IPS-11a (cell line): ENCODE results near the gene GMPPB.
"Not testable (repeated sequence)": the region's sequence is repeated elsewhere in the genome, so short reads cannot be mapped to it uniquely, and the experiment has no call there.

ENCODE experiments used
- H3K4me3 ChIP-seq: one replicate; pipeline ENCODE4 v1.5.1; 2013; ENCODE audit warnings: low read depth, low read length, control low read depth

GMPPB gene

GRCh38 chr3:49694409-49695070, 29.2 kb downstream of the GMPPB start:
- H3K4me3 ChIP-seq: not testable (repeated sequence)

DNA sequence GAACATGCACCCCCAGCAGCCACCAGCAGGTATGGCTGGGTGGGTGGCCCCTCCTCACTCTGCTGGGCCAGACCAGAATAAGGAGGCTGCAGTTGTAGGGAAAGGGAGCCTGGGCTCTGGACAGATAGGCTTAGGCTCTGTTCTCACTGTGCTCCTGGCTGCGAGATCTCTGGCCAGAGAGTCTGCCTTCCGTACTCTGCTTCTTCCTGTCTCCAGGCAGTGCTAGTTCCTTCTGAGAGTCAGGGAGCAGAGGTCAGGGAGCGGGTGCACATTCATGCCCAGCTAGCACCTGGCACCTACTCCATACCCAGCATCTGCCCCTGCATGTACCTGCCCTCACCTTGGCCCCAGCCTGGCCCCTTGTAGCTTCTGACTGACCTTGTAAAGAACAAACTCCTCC, 32.3 kb downstream of the GMPPB start:
- not testable (repeated sequence) for H3K4me3 ChIP-seq

GRCh38 chr3:49690856-49691255, 32.9 kb downstream of the GMPPB start:
- not testable (repeated sequence) for H3K4me3 ChIP-seq

GRCh38 chr3:49689908-49690624, 33.7 kb downstream of the GMPPB start:
- peak overlapping the region; percentile 82 for H3K4me3 ChIP-seq

DNA sequence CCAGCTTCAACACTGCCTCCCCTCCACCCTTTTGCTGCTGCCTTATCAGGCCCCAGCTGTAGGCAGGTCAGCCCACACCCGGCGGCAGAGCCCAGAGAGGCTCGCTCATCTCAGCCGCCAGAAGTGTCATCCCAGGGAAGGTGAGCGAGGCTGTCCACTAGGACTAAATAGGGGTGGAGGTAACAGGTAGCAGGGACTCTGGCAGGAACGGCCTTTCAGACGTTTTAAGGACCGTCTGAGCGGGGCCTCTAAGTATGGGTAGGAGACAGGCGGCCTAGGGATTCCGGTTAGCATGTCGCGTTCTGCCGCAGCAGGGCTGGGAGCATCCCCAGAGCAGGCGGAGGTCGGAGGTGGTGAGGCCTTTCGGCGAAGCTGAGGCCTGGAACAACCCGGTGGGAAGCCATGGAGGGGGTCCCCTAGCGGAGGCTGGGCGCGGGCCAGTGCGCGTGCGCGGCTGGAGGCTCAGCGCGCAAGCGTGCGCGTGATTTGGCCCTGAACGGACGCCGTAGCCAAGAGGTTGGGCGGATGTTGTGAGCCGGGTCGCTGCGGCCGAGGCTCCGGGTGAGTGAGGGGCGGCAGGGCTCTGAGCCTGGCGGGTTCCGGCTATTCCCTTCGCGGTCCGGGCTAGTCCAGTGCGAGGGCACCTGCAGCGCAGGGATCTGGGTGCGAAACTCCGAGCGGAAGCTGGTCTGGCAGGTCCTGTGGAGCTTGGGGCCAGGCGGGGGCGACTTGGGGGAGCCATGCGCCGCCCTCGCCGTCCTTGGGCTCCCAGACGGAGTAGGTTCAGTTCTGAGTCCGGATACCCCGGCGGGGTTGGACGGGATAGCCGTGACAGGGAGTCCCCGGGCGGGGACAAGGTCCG, 34.5 kb downstream of the GMPPB start, which contains the start of the genes MST1 and RNF123:
Gene MST1 (minus strand): TSS at position 429 of the 862 bp plus-strand sequence. CDS start 783 bp downstream, outside the sequence.
Gene RNF123 (plus strand): TSS at position 512 of the 862 bp plus-strand sequence. CDS start 1,609 bp downstream, outside the sequence.
- H3K4me3 ChIP-seq: peak within 1 kb of the TSS; percentile 82

- not testable (repeated sequence) for H3K4me3 ChIP-seq
Measured at GRCh38 chr3:49688338-49689045, 35.3 kb downstream of the GMPPB start.

DNA sequence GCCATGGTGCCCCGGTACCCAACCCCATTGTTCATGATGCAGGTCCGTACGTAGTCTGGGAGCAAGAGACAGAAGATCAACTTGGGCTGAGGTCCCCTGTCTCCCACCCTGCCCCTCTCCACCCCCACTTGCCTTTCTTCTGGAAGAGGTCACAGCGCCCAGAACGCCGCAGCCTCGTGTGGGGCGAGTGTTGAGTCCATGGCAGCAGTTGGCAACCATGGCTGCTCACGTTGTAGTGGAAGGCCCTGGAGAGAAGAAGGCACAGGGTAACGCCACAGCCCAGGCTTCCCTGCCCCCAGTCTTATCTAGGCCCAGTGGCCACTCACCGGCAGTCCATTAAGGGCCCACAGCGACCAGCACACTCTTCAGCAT, 36.3 kb downstream of the GMPPB start:
- H3K4me3 ChIP-seq: peak overlapping the region; percentile 39

DNA sequence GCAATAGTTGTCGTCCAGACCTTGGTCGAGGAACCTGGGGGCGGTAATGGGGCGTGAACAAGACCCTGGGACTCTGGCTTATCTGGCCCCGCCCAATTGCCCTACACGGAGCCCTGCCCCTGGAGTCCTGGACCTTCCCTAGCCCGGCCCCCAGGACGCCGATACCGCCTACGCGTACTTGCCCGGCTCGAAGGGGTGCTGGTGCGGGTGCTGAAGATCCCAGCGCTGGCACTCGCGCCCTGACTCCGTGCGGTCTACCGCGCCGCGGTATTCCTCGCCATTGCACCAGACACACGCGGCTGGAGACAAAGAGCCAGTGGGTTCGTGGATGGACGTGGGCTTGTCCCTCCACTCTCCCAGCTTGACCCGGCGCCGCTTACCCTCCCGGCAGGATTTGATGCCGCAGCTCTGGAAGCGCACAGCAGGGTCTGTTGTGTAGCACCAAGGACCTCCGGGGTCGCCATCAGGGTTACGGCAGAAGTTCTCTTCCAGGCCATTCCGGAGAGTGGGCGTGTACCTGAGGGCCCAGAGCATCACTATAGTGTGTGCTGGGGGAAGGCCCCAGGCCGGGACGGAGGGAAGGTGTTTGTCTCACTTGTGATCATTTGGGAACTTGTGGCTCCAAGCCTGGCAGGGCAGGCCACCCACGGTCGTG, 36.9 kb downstream of the GMPPB start:
- H3K4me3 ChIP-seq: peak overlapping the region; percentile 39

DNA sequence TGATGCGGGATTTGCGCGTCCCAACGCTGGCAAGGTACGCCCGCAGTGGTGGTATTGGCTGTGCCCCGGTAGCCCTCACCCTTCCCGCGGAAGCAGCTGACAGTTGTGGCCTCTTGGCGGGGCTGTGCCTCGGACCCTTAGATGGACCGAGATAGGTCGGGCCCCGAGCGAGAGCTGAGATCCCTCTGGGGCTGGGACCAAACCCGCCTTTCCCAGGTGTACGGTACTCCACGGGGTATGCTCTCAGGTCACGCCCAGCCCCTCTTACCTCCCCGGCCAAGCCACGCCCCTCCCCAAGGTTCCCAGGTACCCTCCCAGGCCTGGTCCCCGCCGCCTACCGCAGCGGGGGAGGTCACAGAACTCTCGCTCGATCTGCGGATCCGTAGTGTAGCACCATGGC, 37.4 kb downstream of the GMPPB start:
- peak overlapping the region; percentile 39 for H3K4me3 ChIP-seq

DNA sequence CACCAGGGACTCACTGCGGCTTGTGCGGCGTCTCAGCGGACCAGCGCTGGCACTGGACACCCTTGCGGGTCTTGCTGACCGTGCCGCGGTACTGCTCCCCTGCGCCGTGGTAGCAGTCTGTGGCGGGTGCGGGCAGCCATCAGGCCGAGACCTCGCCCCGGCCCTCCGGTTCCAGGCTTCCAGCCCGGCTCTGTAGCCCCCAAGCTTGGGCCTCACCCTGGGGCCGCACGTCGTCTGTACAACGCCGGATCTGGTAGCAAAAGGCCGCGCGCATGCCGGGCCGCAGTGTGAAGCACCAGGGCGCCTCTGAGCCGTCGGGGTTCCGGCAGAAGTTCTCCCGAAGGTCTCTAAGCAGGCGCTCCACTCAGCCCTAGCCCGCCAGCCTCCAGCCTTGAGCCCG, 37.9 kb downstream of the GMPPB start:
- not testable (repeated sequence) for H3K4me3 ChIP-seq

GRCh38 chr3:49685103-49685502, 38.6 kb downstream of the GMPPB start:
- not testable (repeated sequence) for H3K4me3 ChIP-seq

DNA sequence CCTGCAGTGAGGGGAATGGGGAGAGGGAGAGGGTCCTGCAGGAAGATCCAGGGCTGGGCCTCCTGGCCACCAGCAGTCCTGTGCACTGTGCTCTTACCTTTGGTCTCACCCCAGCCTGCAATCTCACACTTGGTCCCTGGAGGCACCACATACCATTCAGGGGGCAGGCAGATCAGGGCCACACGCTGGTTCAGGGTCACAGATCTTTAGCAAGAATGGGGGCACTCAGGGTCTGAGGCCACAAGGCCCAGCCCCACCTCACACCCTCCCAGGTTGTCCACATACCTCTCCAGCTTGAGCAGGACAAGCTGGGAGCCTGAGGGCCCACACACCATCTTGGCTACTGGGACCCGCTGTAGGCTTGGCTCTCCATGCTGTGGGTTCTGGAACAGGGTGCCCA, 39.3 kb downstream of the GMPPB start:
- not testable (repeated sequence) for H3K4me3 ChIP-seq

DNA sequence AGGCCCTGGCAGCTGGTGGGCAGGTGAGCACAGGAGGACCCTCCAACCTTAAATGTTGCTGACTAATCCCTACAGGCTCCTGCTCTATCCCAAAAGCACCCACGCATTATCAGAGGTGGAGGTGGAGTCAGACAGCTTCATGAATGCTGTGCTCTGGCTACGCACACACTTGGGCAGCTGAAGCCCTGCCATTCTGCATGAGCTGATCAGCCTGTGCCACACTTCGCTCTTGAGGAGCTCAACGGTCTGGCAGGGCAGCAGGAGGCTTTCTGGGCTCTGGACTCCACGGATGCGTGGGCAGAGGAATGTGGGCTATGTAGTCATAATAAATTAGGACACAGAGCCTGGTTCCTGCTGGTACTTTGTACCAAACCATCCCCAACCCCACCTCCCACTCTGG, 40.6 kb downstream of the GMPPB start:
- H3K4me3 ChIP-seq: no peak overlapping the region

DNA sequence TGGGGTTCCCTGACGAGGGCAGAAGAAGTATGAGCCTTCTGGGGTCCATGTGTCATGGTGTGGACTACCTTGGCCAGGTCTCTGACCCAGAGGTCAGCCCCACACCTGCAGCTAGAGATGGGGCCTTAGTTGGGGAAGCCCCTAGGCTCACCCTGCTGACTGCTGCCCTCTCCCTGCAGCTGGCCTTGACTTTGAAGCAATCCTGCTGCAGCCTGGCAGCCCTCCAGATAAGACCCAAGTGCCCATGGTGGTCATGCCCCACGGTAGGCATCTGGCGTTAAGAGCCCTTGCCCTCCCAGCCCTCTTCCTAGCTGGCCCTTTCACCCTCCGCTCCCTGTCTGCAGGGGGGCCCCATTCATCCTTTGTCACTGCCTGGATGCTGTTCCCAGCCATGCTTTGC, 42.2 kb downstream of the GMPPB start:
- H3K4me3 ChIP-seq: no peak overlapping the region

DNA sequence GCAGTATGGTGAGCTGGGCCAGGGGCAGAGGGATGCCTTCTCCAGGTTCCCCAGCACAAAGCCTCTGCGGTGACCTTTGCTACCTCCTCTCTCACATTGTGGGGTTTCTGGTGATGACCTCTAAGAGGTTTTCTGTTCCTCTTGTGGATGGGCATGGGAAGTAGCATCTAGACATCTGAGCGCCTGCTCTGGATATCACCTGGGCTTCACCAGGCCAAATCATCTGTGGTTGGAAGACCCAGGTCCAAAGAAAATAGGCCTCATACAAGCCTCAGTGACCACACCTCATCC, 42.6 kb downstream of the GMPPB start:
- H3K4me3 ChIP-seq: no peak overlapping the region

DNA sequence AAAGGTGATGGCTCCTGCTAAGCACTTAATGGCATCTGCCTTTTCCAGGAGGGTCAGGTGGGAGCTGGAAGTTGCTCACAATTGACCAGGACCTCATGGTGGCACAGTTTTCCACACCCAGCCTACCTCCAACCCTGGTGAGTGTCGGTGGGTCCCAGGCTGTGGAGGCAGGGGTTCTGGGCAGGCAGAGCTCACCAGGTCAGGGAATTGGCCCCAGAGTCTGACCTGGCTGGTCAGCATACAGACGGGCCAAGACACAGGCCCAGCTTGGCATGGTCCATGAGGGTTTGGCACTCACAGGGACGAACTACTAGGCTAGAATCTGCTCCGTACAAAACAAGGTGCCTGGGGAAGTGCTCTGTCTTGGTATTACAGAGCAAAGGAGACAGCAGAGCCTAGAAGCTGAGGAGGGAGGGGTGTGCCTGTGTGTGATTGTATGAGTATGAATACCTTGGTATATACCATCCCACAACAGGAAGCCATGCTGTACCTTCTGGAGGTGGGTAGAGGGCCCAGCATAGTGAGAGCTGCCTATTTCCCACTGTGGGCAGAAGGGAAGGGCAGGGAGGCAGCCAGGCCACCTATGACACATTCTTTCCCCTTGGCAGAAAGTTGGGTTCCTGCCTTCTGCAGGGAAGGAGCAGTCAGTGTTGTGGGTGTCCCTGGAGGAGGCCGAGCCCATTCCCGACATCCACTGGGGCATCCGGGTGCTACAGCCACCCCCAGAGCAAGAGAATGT, 43.1 kb downstream of the GMPPB start:
- H3K4me3 ChIP-seq: no peak overlapping the region

DNA sequence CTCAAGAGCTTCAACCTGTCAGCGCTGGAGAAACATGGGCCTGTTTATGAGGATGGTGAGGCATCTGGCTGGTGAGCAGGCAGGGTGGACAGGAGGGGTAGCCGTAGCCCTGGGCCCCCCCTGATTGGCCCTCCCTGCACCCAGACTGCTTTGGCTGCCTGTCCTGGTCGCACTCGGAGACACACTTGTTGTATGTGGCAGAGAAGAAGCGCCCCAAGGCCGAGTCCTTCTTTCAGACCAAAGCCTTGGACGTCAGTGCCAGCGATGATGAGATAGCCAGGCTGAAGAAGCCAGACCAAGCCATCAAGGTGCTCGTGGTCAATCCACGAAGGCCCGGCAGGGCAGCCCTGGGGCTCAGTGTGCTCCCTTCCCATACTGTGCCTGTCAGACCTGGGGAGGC, 47.8 kb downstream of the GMPPB start:
- no peak overlapping the region for H3K4me3 ChIP-seq

DNA sequence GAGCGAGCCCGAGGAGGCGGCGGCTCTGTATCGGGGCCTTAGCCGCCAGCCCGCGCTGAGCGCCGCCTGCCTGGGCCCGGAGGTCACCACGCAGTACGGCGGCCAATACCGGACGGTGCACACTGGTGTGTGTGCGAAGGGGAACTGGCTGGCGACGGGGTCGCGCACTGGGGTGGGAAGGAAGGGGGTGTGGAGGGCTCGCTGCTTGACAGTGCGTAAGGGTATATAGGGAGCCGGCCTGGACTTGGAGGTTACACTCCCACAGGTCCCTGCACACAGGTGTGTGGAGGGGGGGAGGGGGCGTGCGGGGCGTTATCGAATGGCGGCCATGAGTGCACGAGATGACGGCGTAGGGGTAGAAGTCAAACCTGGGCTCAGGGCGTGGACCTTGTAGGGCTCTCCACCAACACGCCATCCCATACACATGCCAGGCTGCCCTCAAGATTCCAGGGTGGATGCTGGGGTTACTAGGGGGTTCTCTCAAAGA, 49.2 kb downstream of the GMPPB start:
- H3K4me3 ChIP-seq: peak overlapping the region; percentile 91

DNA sequence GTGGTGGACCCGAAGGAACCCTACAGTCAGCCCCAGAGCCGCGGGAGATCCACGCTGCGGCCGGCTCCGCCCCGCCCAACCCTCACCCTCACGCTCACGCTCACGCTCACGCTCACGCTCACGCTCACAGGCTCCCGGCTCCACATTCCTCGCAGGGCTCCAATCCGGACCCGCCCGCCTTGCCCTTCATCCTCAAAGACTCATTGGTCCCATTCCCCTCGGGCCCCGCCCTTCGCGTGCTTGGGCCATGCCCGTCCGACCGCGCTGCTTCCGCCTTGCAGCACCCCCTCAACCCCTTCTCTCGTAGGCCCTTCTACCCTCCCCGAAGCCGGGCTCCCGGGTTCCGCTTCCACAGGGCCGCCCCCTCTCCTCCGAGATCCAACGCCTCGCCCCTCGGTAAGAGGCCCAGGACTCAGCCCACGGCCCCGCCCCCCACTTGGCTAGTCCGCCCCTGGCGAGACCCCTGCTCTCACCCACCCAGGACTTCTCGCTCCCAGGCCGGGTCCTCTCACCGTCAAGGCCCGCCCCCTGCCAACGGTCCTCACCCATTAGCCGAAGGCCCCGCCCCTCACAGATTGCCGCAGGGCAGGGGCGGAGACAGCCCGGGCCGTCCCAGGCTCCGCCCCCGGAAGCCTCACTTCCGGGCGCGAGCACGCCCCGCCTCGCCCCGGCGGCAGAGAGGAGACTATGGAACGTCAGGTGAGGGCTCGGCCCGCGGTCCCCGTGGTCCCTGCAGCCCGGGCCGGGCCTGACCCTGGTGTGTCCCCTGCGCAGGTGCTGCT, 49.8 kb downstream of the GMPPB start, which contains the start of gene APEH:
Gene APEH (plus strand): TSS at position 637 of the 782 bp plus-strand sequence. CDS start 51 bp downstream, at position 688.
- H3K4me3 ChIP-seq: peak within 1 kb of the TSS; percentile 91
